ENCODE results near the gene CFAP61. TPM values are rescaled to one million over a fixed set of nuclear protein-coding genes. Genes with fewer than 3 reads are reported as not detected.

Gene CFAP61
- total RNA-seq, 2 experiments from 2014 or later, result not detected

GRCh38 chr20:20327746-20328145 lies 275.4 kb downstream of the CFAP61 start:
- TF ChIP-seq CTCF (IDR thresholded peaks at IDR 0.05), result no peak
- no peak overlapping the region for H3K27ac Mint-ChIP-seq
- intact Hi-C loops (cut with micrococcal nuclease), result no loop called here
- ATAC-seq (no peak), DNase-seq (no peak)
- no peaks in the 10 kb centered on the region for H3K9me3 Mint-ChIP-seq
- POLR2A ChIA-PET, result interaction anchor here (1.0 kb wide), 1 partner anchor 14 kb away, joined by 3 read pairs; no protein-coding TSS in a partner anchor
- no peaks in the 10 kb centered on the region for H3K4me1 Mint-ChIP-seq (ENCODE audit: low read depth)
- H3K4me3 Mint-ChIP-seq, result no peak overlapping the region
- CTCF ChIA-PET, result no interaction called here
- H3K27me3 Mint-ChIP-seq, result peaks cover 6% of the 10 kb centered on the region
- H3K36me3 Mint-ChIP-seq (ENCODE audit: low read depth), result no peaks in the 10 kb centered on the region

DNA sequence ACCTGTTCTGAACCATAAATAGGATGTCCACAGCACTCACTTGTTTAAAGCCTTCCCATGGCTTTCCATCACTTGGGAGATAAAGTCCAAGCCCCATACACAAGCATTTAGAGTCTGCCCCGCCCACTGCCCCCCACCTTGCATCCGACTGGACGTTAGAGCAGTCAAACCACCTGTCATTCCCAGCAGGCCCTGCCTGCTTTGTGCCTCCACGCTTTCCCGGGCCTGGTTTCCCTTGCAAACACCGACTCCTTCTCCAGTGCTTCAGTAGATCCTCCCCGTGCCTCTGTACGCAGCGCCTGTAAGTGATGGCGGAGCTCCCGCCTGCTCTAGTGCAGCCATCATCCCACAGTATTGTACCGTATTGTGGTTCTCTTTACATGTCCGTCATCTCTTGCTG lies 277.2 kb downstream of the CFAP61 start:
- no peak for DNase-seq
- CTCF ChIA-PET, result no interaction called here
- Mint-ChIP-seq H3K27ac (no peak overlapping the region), H3K4me3 (no peak overlapping the region), H3K9me3 (no peaks in the 10 kb centered on the region), H3K4me1 (ENCODE audit: low read depth) (peaks cover under 1% of the 10 kb centered on the region), H3K36me3 (ENCODE audit: low read depth) (no peaks in the 10 kb centered on the region), H3K27me3 (peaks cover 11% of the 10 kb centered on the region)
- POLR2A ChIA-PET, result no interaction called here
- intact Hi-C loops (cut with micrococcal nuclease), result no loop called here
- no peak for TF ChIP-seq CTCF (IDR thresholded peaks at IDR 0.05)
- no peak for ATAC-seq

DNA sequence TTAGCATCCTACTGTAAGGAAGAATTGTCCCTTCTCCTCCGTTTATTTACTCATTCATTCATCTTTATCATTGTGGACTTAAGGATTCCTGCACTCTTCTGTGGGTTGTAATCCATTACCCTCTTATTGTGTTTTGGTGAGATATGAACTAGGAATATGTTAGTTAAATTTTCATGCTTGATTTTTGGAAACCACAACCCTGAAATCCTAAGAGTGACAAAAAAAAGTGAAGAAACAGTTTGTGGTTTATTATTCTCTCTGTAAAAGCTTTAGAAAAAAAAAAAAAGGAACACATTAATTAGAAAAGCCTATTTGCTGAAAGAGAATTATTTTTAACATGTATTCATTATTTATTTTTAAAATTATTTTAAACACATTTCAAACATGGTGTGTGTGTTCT lies 278.8 kb downstream of the CFAP61 start:
- ATAC-seq, result no peak
- H3K27me3 Mint-ChIP-seq, result peaks cover 8% of the 10 kb centered on the region
- no peak overlapping the region for H3K4me3 Mint-ChIP-seq
- H3K27ac Mint-ChIP-seq, result no peak overlapping the region
- peaks cover 3% of the 10 kb centered on the region for H3K4me1 Mint-ChIP-seq (ENCODE audit: low read depth)
- CTCF ChIA-PET, result no interaction called here
- POLR2A ChIA-PET, result interaction anchor here (1.0 kb wide), 1 partner anchor 22 kb away, joined by 3 read pairs; no protein-coding TSS in a partner anchor
- H3K9me3 Mint-ChIP-seq, result peaks cover 2% of the 10 kb centered on the region
- no peak for DNase-seq
- no peak for TF ChIP-seq CTCF (IDR thresholded peaks at IDR 0.05)
- intact Hi-C loops (cut with micrococcal nuclease), result no loop called here
- H3K36me3 Mint-ChIP-seq (ENCODE audit: low read depth), result no peaks in the 10 kb centered on the region

DNA sequence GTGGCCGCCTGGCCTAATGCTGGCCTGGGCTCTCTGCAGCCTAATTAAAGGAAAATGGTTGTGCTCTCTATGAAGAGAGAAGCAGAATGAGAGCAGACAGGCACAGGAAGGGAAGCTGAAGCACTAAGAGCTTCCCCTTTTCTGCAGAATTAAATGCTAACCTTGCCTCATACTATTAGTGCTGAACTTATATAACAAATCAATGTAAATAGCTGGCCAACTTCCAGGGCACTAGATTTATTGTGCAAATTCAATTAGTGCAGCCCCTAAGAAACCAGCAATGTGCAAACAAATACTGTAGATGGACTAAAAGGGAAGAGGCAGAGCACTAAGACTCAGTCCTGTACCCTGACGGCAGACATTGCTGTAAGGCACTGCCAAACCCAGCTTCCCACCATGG lies 279.5 kb downstream of the CFAP61 start:
- H3K27ac Mint-ChIP-seq, result no peak overlapping the region
- no peak for DNase-seq
- no peak overlapping the region for H3K4me3 Mint-ChIP-seq
- no peaks in the 10 kb centered on the region for H3K36me3 Mint-ChIP-seq (ENCODE audit: low read depth)
- ATAC-seq, result no peak
- intact Hi-C loops (cut with micrococcal nuclease), result no loop called here
- H3K4me1 Mint-ChIP-seq (ENCODE audit: low read depth), result peaks cover 3% of the 10 kb centered on the region
- H3K27me3 Mint-ChIP-seq, result peaks cover 8% of the 10 kb centered on the region
- H3K9me3 Mint-ChIP-seq, result peaks cover 2% of the 10 kb centered on the region
- ChIA-PET POLR2A (no interaction called here), CTCF (no interaction called here)
- no peak for TF ChIP-seq CTCF (IDR thresholded peaks at IDR 0.05)

- peaks cover 3% of the 10 kb centered on the region for H3K4me1 Mint-ChIP-seq (ENCODE audit: low read depth)
- ATAC-seq (no peak), DNase-seq (no peak)
- no peak overlapping the region for H3K4me3 Mint-ChIP-seq
- intact Hi-C loops (cut with micrococcal nuclease), result no loop called here
- no peak overlapping the region for H3K27ac Mint-ChIP-seq
- ChIA-PET POLR2A (no interaction called here), CTCF (no interaction called here)
- H3K36me3 Mint-ChIP-seq (ENCODE audit: low read depth), result no peaks in the 10 kb centered on the region
- H3K27me3 Mint-ChIP-seq, result peaks cover 4% of the 10 kb centered on the region
- peaks cover 2% of the 10 kb centered on the region for H3K9me3 Mint-ChIP-seq
- no peak for TF ChIP-seq CTCF (IDR thresholded peaks at IDR 0.05)
Measured at GRCh38 chr20:20333866-20334265, 281.5 kb downstream of the CFAP61 start.

All from activated CD8-positive, alpha-beta T cell treated with anti-CD3 and anti-CD28 coated beads for 36 hours (primary cell).